Progenitor cell of endocrine pancreas (in vitro differentiated cells): ENCODE measurements around the gene EMX1. TPM values are rescaled to one million over a fixed set of nuclear protein-coding genes. Genes with fewer than 3 reads are reported as not detected.

Experiments used
- DNase-seq: peaks from one replicate; pipeline ENCODE4 v3.0.0; 2021; ENCODE audit warnings: low spot score; ENCODE audit not compliant: unreplicated experiment
- H3K27ac Mint-ChIP-seq: 2 replicates; pipeline ENCODE4 v1.8.0; 2021; ENCODE audit warnings: mild to moderate bottlenecking, moderate library complexity, mixed read lengths
- H3K27me3 Mint-ChIP-seq: 2 replicates; pipeline ENCODE4 v1.8.0; 2021; ENCODE audit warnings: mixed read lengths
- H3K36me3 Mint-ChIP-seq: 2 replicates; pipeline ENCODE4 v1.8.0; 2022; ENCODE audit warnings: mixed read lengths; ENCODE audit not compliant: insufficient read depth
- H3K4me1 Mint-ChIP-seq: 2 replicates; pipeline ENCODE4 v1.8.0; 2021; ENCODE audit warnings: low read depth, mixed read lengths
- H3K4me3 Mint-ChIP-seq: 2 replicates; pipeline ENCODE4 v1.8.0; 2021; ENCODE audit warnings: low read depth, mild to moderate bottlenecking, moderate library complexity, mixed read lengths
- H3K9me3 Mint-ChIP-seq: 2 replicates; pipeline ENCODE4 v1.8.0; 2021; ENCODE audit warnings: low read depth, mixed read lengths
- total RNA-seq: library from RNA; stranded (reverse); gene quantifications from 2 replicates; pipeline ENCODE4 v1.2.1, GENCODE V29; 2021
- TF ChIP-seq, protein P1 (sequence below): fragments of 200-600 bp; sonication (generic); IDR thresholded peaks from one replicate; pipeline ENCODE4 v1.5.0; 2021; ENCODE audit warnings: antibody characterized with exemption, mild to moderate bottlenecking; ENCODE audit not compliant: unreplicated experiment

The EMX1 gene
- total RNA-seq, 1 donor from 2014 or later, result 0.69 TPM

DNA sequence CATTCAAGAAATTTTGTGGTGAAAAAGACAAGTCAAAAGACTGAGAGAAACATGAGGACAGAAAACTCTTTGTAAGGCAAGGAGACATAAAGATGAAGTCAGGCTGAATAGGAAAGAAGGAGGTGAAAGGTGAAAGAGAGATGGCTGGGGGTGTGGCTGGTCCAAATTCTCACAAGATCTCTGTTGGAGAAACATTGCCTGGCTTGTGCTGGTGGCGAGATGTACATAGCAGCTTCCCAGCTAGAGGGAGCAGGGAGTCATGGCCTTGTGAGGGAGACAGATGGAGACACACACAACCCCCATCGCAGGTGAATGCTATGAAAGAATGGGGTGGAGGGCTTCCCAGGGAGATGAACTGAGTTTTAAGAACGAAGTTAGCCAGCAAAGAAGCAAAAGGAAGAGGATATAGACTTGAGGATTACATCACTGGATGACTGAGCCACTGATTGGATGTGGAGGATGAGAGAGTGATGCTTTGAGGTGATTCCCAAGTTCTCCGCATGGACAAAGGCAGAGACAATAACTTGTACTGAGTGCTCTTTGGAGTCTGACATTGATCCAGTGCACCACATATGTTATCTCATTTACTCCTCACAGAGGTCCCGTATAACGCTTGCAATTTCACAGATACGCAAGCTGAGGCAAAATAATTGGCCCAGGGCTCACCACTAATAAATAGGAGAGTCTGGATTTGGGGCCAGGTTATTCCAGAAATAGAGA, 3.7 kb upstream of the EMX1 start:
- TF ChIP-seq, protein P1, sequence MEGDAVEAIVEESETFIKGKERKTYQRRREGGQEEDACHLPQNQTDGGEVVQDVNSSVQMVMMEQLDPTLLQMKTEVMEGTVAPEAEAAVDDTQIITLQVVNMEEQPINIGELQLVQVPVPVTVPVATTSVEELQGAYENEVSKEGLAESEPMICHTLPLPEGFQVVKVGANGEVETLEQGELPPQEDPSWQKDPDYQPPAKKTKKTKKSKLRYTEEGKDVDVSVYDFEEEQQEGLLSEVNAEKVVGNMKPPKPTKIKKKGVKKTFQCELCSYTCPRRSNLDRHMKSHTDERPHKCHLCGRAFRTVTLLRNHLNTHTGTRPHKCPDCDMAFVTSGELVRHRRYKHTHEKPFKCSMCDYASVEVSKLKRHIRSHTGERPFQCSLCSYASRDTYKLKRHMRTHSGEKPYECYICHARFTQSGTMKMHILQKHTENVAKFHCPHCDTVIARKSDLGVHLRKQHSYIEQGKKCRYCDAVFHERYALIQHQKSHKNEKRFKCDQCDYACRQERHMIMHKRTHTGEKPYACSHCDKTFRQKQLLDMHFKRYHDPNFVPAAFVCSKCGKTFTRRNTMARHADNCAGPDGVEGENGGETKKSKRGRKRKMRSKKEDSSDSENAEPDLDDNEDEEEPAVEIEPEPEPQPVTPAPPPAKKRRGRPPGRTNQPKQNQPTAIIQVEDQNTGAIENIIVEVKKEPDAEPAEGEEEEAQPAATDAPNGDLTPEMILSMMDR, result peak; percentile 24
- H3K27me3 Mint-ChIP-seq, result peaks cover 82% of the 10 kb centered on the region
- H3K4me3 Mint-ChIP-seq, result no peak overlapping the region
- peaks cover 9% of the 10 kb centered on the region for H3K4me1 Mint-ChIP-seq
- no peaks in the 10 kb centered on the region for H3K9me3 Mint-ChIP-seq
- DNase-seq, result no peak
- H3K36me3 Mint-ChIP-seq, result no peaks in the 10 kb centered on the region
- H3K27ac Mint-ChIP-seq, result no peak overlapping the region

GRCh38 chr2:72914206-72914559, 3.1 kb upstream of the EMX1 start:
- H3K4me3 Mint-ChIP-seq, result no peak overlapping the region
- no peak for DNase-seq
- TF ChIP-seq, protein P1, result no peak
- H3K9me3 Mint-ChIP-seq, result no peaks in the 10 kb centered on the region
- H3K27me3 Mint-ChIP-seq, result peaks cover 84% of the 10 kb centered on the region
- peaks cover 10% of the 10 kb centered on the region for H3K4me1 Mint-ChIP-seq
- H3K27ac Mint-ChIP-seq, result no peak overlapping the region
- no peaks in the 10 kb centered on the region for H3K36me3 Mint-ChIP-seq

DNA sequence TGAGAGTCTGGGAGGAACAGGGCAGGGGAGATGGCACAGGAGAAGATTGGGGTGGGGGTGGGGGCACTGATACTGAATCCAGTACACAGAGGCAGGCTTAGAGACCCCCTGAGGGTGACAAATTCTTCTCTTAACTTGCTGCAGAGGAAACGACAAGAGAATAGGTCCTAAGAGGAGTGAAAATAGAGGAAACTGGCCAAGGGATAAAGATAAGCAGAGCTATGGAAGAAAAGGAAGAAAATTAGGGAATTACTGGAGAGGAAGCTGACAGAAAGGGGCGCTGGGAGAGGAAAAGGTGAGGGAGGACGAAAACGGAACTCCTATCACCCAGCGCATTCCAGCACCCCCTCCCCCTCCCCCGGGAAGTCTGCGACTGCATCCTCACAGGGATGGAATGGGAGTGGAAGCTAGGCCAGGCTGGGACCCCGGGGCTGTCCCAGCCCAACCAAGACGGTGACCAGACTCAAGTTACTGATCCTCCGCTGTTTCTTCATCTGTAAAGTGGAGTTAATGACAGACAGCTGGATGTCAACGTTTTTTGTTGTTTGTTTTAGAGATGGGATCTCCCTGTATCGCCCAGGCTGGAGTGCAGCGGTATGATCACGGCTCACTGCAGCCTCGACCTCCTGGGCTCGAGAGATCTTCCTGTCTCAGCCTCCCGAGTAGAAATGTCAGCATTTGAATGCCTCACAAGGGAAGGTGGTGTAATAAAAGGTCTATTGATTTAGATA, 2.6 kb upstream of the EMX1 start:
- Mint-ChIP-seq H3K9me3 (no peaks in the 10 kb centered on the region), H3K27me3 (peaks cover 84% of the 10 kb centered on the region), H3K36me3 (no peaks in the 10 kb centered on the region), H3K4me1 (peaks cover 10% of the 10 kb centered on the region), H3K4me3 (peak overlapping the region; percentile 31), H3K27ac (no peak overlapping the region)
- no peak for DNase-seq
- TF ChIP-seq, protein P1, result no peak

DNA sequence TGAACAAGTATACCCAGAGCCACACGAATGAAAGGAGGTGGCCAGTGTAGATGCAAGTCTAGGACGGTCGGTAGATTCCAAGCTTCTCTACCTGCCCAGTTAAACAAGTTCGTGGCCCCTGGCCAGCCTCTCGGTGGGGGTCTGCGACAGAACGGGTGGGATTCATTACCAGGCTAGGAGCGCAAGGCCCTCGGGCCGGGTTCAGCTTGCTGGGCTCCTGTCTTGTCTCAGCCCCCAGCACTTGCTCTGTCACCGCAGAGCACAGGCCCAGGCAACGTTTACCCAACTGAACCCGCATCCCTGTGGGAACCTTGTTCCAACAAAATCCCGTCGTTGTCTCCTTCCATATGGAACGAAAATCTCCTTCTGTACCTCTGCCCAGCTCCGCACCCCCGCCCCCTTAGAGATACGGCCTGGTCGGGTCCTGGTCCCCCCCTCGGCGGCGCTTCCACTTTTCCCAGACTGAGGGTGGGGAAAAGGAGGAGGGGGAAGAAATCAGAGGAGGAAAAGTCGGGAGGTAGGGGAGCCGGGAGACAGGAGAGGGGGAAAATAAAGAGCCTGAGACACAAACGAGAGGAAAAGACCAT, 1.9 kb upstream of the EMX1 start:
- Mint-ChIP-seq H3K27me3 (peaks cover 84% of the 10 kb centered on the region), H3K9me3 (no peaks in the 10 kb centered on the region), H3K4me3 (peak overlapping the region; percentile 31), H3K36me3 (no peaks in the 10 kb centered on the region), H3K27ac (no peak overlapping the region), H3K4me1 (peaks cover 10% of the 10 kb centered on the region)
- DNase-seq, result no peak
- TF ChIP-seq, protein P1, result no peak

- H3K9me3 Mint-ChIP-seq, result no peaks in the 10 kb centered on the region
- peaks cover 10% of the 10 kb centered on the region for H3K4me1 Mint-ChIP-seq
- peak; percentile 57 for DNase-seq
- no peaks in the 10 kb centered on the region for H3K36me3 Mint-ChIP-seq
- H3K27me3 Mint-ChIP-seq, result peaks cover 84% of the 10 kb centered on the region
- TF ChIP-seq, protein P1, result no peak
- H3K27ac Mint-ChIP-seq, result no peak overlapping the region
- H3K4me3 Mint-ChIP-seq, result peak overlapping the region; percentile 65
These were observed 1.2 kb upstream of the EMX1 start for GRCh38 chr2:72915907-72916742.
